H9 (cell line): ENCODE measurements around the gene MESP1. TPM values are rescaled to one million over a fixed set of nuclear protein-coding genes. Genes with fewer than 3 reads are reported as not detected.

Source experiments
- DNase-seq: peaks from one replicate; pipeline ENCODE4 v3.0.0-alpha.2; 2017
- H2AFZ ChIP-seq: one replicate; pipeline ENCODE4 v1.6.1; 2013; ENCODE audit warnings: mild to moderate bottlenecking, low read length, control low read depth, moderate library complexity
- H2AK5ac ChIP-seq: 2 replicates; pipeline ENCODE4 v1.6.1; 2013; ENCODE audit warnings: low read length, control low read depth, mixed read lengths; ENCODE audit not compliant: insufficient read length
- H2BK120ac ChIP-seq: one replicate; pipeline ENCODE4 v1.6.1; 2013; ENCODE audit warnings: low read depth, mild to moderate bottlenecking, low read length, control low read depth, inconsistent platforms; ENCODE audit not compliant: poor library complexity, severe bottlenecking
- H2BK12ac ChIP-seq: 2 replicates; pipeline ENCODE4 v1.6.1; 2013; ENCODE audit warnings: low read length, control low read depth, mixed read lengths, low read depth; ENCODE audit not compliant: insufficient read length
- H2BK15ac ChIP-seq: 2 replicates; pipeline ENCODE4 v1.6.1; 2013; ENCODE audit warnings: low read depth, low read length, control low read depth
- H2BK20ac ChIP-seq: one replicate; pipeline ENCODE4 v1.6.1; 2013; ENCODE audit warnings: low read depth, mild to moderate bottlenecking, low read length, control low read depth, inconsistent platforms; ENCODE audit not compliant: poor library complexity, severe bottlenecking
- H2BK5ac ChIP-seq: 2 replicates; pipeline ENCODE4 v1.6.1; 2013; ENCODE audit warnings: low read length, control low read depth, mixed read lengths; ENCODE audit not compliant: insufficient read length
- H3K14ac ChIP-seq: 2 replicates; pipeline ENCODE4 v1.6.1; 2013; ENCODE audit warnings: low read length, control low read depth; ENCODE audit not compliant: insufficient read depth
- H3K18ac ChIP-seq: 2 replicates; pipeline ENCODE4 v1.6.1; 2013; ENCODE audit warnings: low read depth, mild to moderate bottlenecking, mixed read lengths, low read length, control low read depth; ENCODE audit not compliant: insufficient read length
- H3K23ac ChIP-seq: 2 replicates; pipeline ENCODE4 v1.6.1; 2013; ENCODE audit warnings: low read length, control low read depth, mixed read lengths, low read depth; ENCODE audit not compliant: insufficient read length
- H3K23me2 ChIP-seq: 2 replicates; pipeline ENCODE4 v1.6.1; 2013; ENCODE audit warnings: low read depth, mild to moderate bottlenecking, mixed read lengths, low read length, control low read depth; ENCODE audit not compliant: insufficient read length, poor library complexity, severe bottlenecking
- H3K27ac ChIP-seq: 2 replicates; pipeline ENCODE4 v1.5.1; 2013; ENCODE audit warnings: low read length, control low read depth, mixed read lengths, low read depth; ENCODE audit not compliant: insufficient read length
- H3K27me3 ChIP-seq: 2 replicates; pipeline ENCODE4 v1.6.1; 2013; ENCODE audit warnings: low read length, control low read depth, inconsistent platforms; ENCODE audit not compliant: insufficient read depth
- H3K4ac ChIP-seq: 2 replicates; pipeline ENCODE4 v1.6.1; 2013; ENCODE audit warnings: low read depth, mild to moderate bottlenecking, control low read depth, inconsistent platforms, low read length, moderate library complexity
- H3K4me1 ChIP-seq: 2 replicates; pipeline ENCODE4 v1.6.1; 2013; ENCODE audit warnings: low read length, control low read depth, inconsistent platforms; ENCODE audit not compliant: insufficient read depth
- H3K4me2 ChIP-seq: 2 replicates; pipeline ENCODE4 v1.6.1; 2013; ENCODE audit warnings: low read length, control low read depth, mixed read lengths; ENCODE audit not compliant: insufficient read length, insufficient read depth
- H3K56ac ChIP-seq: 2 replicates; pipeline ENCODE4 v1.6.1; 2013; ENCODE audit warnings: low read depth, mild to moderate bottlenecking, mixed read lengths, low read length, control low read depth; ENCODE audit not compliant: insufficient read length
- H3K79me1 ChIP-seq: 2 replicates; pipeline ENCODE4 v1.6.1; 2013; ENCODE audit warnings: low read depth, mild to moderate bottlenecking, moderate library complexity, low read length, control low read depth, inconsistent platforms; ENCODE audit not compliant: insufficient read depth, poor library complexity, severe bottlenecking
- H3K79me2 ChIP-seq: 2 replicates; pipeline ENCODE4 v1.6.1; 2013; ENCODE audit warnings: low read length, control low read depth, inconsistent platforms; ENCODE audit not compliant: insufficient read depth
- H3K9ac ChIP-seq: 2 replicates; pipeline ENCODE4 v1.6.1; 2013; ENCODE audit warnings: low read length, control low read depth, mixed read lengths; ENCODE audit not compliant: insufficient read length; ENCODE audit errors: extremely low read depth
- H3K9me3 ChIP-seq: one replicate; pipeline ENCODE4 v1.6.1; 2013; ENCODE audit warnings: low read depth, low read length, inconsistent platforms; ENCODE audit not compliant: control insufficient read depth
- H3T11ph ChIP-seq: one replicate; pipeline ENCODE4 v1.6.1; 2013; ENCODE audit warnings: mild to moderate bottlenecking, low read length, control low read depth, inconsistent platforms
- H4K20me1 ChIP-seq: one replicate; pipeline ENCODE4 v1.6.1; 2013; ENCODE audit not compliant: control insufficient read depth, insufficient read length, insufficient read depth
- H4K5ac ChIP-seq: 2 replicates; pipeline ENCODE4 v1.6.1; 2013; ENCODE audit warnings: low read depth, mild to moderate bottlenecking, mixed read lengths, low read length, control low read depth; ENCODE audit not compliant: insufficient read length
- H4K8ac ChIP-seq: replicated peaks from 2 replicates; pipeline ENCODE4 v1.6.1; 2013; ENCODE audit warnings: low read length, control low read depth, mixed read lengths, low read depth; ENCODE audit not compliant: insufficient read length
- H4K91ac ChIP-seq: 2 replicates; pipeline ENCODE4 v1.6.1; 2013; ENCODE audit warnings: low read depth, mild to moderate bottlenecking, moderate library complexity, mixed read lengths, low read length, control low read depth; ENCODE audit not compliant: insufficient read length
- H3K27ac Mint-ChIP-seq, 3 experiments: 2 replicates in 2 of 3; 3 replicates in 1 of 3; pipeline ENCODE4 v1.8.0; 2020 to 2021; ENCODE audit warnings: mixed read lengths in 3 of 3, mild to moderate bottlenecking in 1 of 3, moderate library complexity in 1 of 3
- H3K27me3 Mint-ChIP-seq: 2 replicates; pipeline ENCODE4 v1.8.0; 2021; ENCODE audit warnings: low read depth, mild to moderate bottlenecking, moderate library complexity, mixed read lengths
- H3K36me3 Mint-ChIP-seq, 3 experiments: 2 replicates in 2 of 3; 3 replicates in 1 of 3; pipeline ENCODE4 v1.8.0; 2020 to 2021; ENCODE audit warnings: low read depth in 3 of 3, mixed read lengths in 3 of 3; ENCODE audit not compliant: insufficient read depth in 1 of 3
- H3K4me1 Mint-ChIP-seq, 2 experiments: 2 replicates each; pipeline ENCODE4 v1.8.0; 2020; ENCODE audit warnings: mixed read lengths in 2 of 2
- H3K4me3 Mint-ChIP-seq, 2 experiments: 2 replicates in 1 of 2; 3 replicates in 1 of 2; pipeline ENCODE4 v1.8.0; 2020 to 2021; ENCODE audit warnings: mild to moderate bottlenecking in 2 of 2, mixed read lengths in 2 of 2, moderate library complexity in 1 of 2
- H3K9me3 Mint-ChIP-seq, 2 experiments: 2 replicates in 1 of 2; 3 replicates in 1 of 2; pipeline ENCODE4 v1.8.0; 2020; ENCODE audit warnings: mild to moderate bottlenecking in 2 of 2, mixed read lengths in 2 of 2, moderate library complexity in 1 of 2
- CTCF ChIP-seq: fragments of 200-600 bp; sonication (generic); conservative IDR thresholded peaks from 3 replicates; pipeline ENCODE4 v1.8.0; 2021; ENCODE audit warnings: antibody characterized with exemption, mild to moderate bottlenecking
- WGBS: extraction: QIAGEN DNeasy Blood & Tissue Kit; methylation state at CpG from one replicate; pipeline ENCODE4 v1.1.7; 2013; ENCODE audit warnings: missing lambda C conversion rate, low lambda C conversion rate, mixed read lengths; ENCODE audit not compliant: insufficient read length; ENCODE audit errors: extremely low coverage; 5-methylcytosine and 5-hydroxymethylcytosine counted together
- total RNA-seq: library from RNA; stranded (reverse); gene quantifications from 2 replicates; pipeline ENCODE4 v1.2.1, GENCODE V29; 2021

Gene MESP1
- total RNA-seq, 1 experiment from 2014 or later, result not detected

GRCh38 chr15:89758283-89758682 lies 7.2 kb upstream of the MESP1 start:
- no peak for DNase-seq
- no peak overlapping the region for H3K27ac ChIP-seq
- no CpG with 5 or more reads among the region's 8 CpGs for WGBS
- no peak overlapping the region for H2AFZ ChIP-seq
- no peak overlapping the region for H3K9ac ChIP-seq
- H3K4ac ChIP-seq, result no peak overlapping the region
- H3T11ph ChIP-seq, result no peak overlapping the region
- no peak overlapping the region for H2BK15ac ChIP-seq
- no peak overlapping the region for H3K18ac ChIP-seq
- no peak overlapping the region for H3K4me2 ChIP-seq
- H3K79me2 ChIP-seq, result no peaks in the 10 kb centered on the region
- no peak overlapping the region for H2BK12ac ChIP-seq
- H3K23me2 ChIP-seq, result no peaks in the 10 kb centered on the region
- no peak overlapping the region for H2AK5ac ChIP-seq
- H4K5ac ChIP-seq, result no peak overlapping the region
- Mint-ChIP-seq H3K36me3 (no peaks in the 10 kb centered on the region), H3K4me3 (no peak overlapping the region), H3K4me1 (peaks cover 12 to 13% of the 10 kb centered on the region in 2 experiments), H3K27ac (no peak overlapping the region), H3K9me3 (no peaks in the 10 kb centered on the region; a peak in 1 of 5 replicates), H3K27me3 (peaks cover 39% of the 10 kb centered on the region)
- no peak overlapping the region for H4K91ac ChIP-seq
- H4K8ac ChIP-seq, result no peak overlapping the region
- H3K14ac ChIP-seq, result no peak overlapping the region
- H3K4me1 ChIP-seq, result no peaks in the 10 kb centered on the region
- no peak overlapping the region for H2BK5ac ChIP-seq
- no peak overlapping the region for H3K56ac ChIP-seq
- H2BK20ac ChIP-seq, result no peak overlapping the region
- H3K9me3 ChIP-seq, result no peaks in the 10 kb centered on the region
- no peak overlapping the region for H2BK120ac ChIP-seq
- H3K79me1 ChIP-seq, result no peaks in the 10 kb centered on the region
- no peak for TF ChIP-seq CTCF
- H4K20me1 ChIP-seq, result no peaks in the 10 kb centered on the region
- no peaks in the 10 kb centered on the region for H3K27me3 ChIP-seq
- no peak overlapping the region for H3K23ac ChIP-seq
